HepG2 (cell line): ENCODE results near the gene SLC25A48. TPM values are rescaled to one million over a fixed set of nuclear protein-coding genes. Genes with fewer than 3 reads are reported as not detected.

ENCODE experiments used
- ATAC-seq: fragments of 200-7000 bp; cut with Tn5 transposase; 3 replicates; pipeline ENCODE4 v1.9.1; 2020; ENCODE audit warnings: mild to moderate bottlenecking, moderate library complexity
- BruUV-seq: library from RNA; stranded (reverse); fragments of 400-500 nt; replicated peaks from 2 replicates; lab custom pipeline; 2021; lab: Mats Ljungman, UMichigan
- CTCF ChIA-PET: fragments of 300-600 bp; formaldehyde crosslinking; extraction: SDS; loops from one replicate; lab custom pipeline; 2021; ENCODE audit warnings: low total read pairs, inconsistent platforms, low intra/inter-chr PET ratio; lab: Yijun Ruan, JAX
- POLR2A ChIA-PET: fragments of 350-600 bp; sonication (Branson Sonifier 250); formaldehyde crosslinking; loops from one replicate; lab custom pipeline; 2020; ENCODE audit warnings: antibody characterized with exemption, inconsistent platforms; lab: Yijun Ruan, JAX
- DNase-seq: peaks from one replicate; pipeline ENCODE4 v3.0.0-alpha.2; 2015; ENCODE audit warnings: low spot score
- FAIRE-seq: peaks from 3 replicates; lab custom pipeline; 2011; peaks lifted over from hg19 to GRCh38; lab: Jason Lieb, UNC
- H2AFZ ChIP-seq: one replicate; pipeline ENCODE4 v1.6.1; 2011; ENCODE audit warnings: low read length, inconsistent platforms
- H3K27ac ChIP-seq: fragments of 300-600 bp; 3 replicates; pipeline ENCODE4 v1.8.0; 2011; ENCODE audit warnings: mixed run types, mild to moderate bottlenecking, mixed read lengths, low read length, inconsistent platforms; ENCODE audit not compliant: insufficient read depth; ENCODE audit errors: extremely low read length
- H3K27me3 ChIP-seq, 2 experiments: fragments of 200-600 bp in 1 of 2; 2 replicates in 1 of 2; 3 replicates in 1 of 2; pipeline versions ENCODE4 v1.6.0 to v1.8.0; 2011; ENCODE audit warnings: low read length in 2 of 2, mild to moderate bottlenecking in 2 of 2, moderate library complexity in 2 of 2, inconsistent platforms in 1 of 2; ENCODE audit not compliant: insufficient read depth in 2 of 2, control insufficient read depth in 1 of 2
- H3K36me3 ChIP-seq, 2 experiments: fragments of 200-600 bp in 1 of 2; replicated peaks in 1 of 2; 2 replicates in 1 of 2; 3 replicates in 1 of 2; pipeline versions ENCODE4 v1.5.1 to v1.8.0; 2011; ENCODE audit warnings: low read length in 2 of 2, inconsistent platforms in 1 of 2; ENCODE audit not compliant: insufficient read depth in 2 of 2, control insufficient read depth in 1 of 2
- H3K4me1 ChIP-seq: 2 replicates; pipeline ENCODE4 v1.5.1; 2012; ENCODE audit warnings: low read length, inconsistent platforms; ENCODE audit not compliant: insufficient read depth
- H3K4me2 ChIP-seq: 2 replicates; pipeline ENCODE4 v1.6.0; 2011; ENCODE audit warnings: low read depth, low read length, inconsistent platforms
- H3K4me3 ChIP-seq, 3 experiments: fragments of 200-600 bp in 1 of 3; sonication (generic), shearing (Covaris generic) in 1 of 3; replicated peaks in 1 of 3; 2 replicates each; pipeline ENCODE4 v1.5.1; 2011 to 2016; ENCODE audit warnings: low read length in 3 of 3, inconsistent platforms in 2 of 3, low read depth in 2 of 3, mild to moderate bottlenecking in 2 of 3, control low read depth in 1 of 3, mixed read lengths in 1 of 3; ENCODE audit not compliant: insufficient read depth in 1 of 3
- H3K79me2 ChIP-seq: one replicate; pipeline ENCODE4 v1.6.1; 2011; ENCODE audit warnings: low read length, inconsistent platforms; ENCODE audit not compliant: insufficient read depth
- H3K9ac ChIP-seq: 2 replicates; pipeline ENCODE4 v1.6.0; 2011; ENCODE audit warnings: mild to moderate bottlenecking, low read depth, low read length, inconsistent platforms; ENCODE audit not compliant: insufficient read depth
- H3K9me3 ChIP-seq: 2 replicates; pipeline ENCODE4 v1.5.1; 2012; ENCODE audit warnings: mild to moderate bottlenecking, low read length
- H4K20me1 ChIP-seq: 2 replicates; pipeline ENCODE4 v1.6.0; 2011; ENCODE audit warnings: inconsistent platforms, mild to moderate bottlenecking, low read length, moderate library complexity; ENCODE audit not compliant: insufficient read depth
- DBP ChIP-seq: sonication (generic); formaldehyde crosslinking; IDR thresholded peaks from 2 replicates; pipeline ENCODE4 v1.4.0; 2020; ENCODE audit warnings: missing genetic modification reagents; ENCODE audit errors: not compliant biosample characterization
- HINFP ChIP-seq: sonication (generic); formaldehyde crosslinking; IDR thresholded peaks from 2 replicates; pipeline ENCODE4 v1.4.0; 2020; ENCODE audit warnings: low read depth, mild to moderate bottlenecking, missing genetic modification reagents
- HNF1A ChIP-seq, 2 experiments: sonication (generic) in 1 of 2; formaldehyde crosslinking in 1 of 2; IDR thresholded peaks; 2 replicates each; pipeline versions ENCODE4 v1.4.0 to v1.6.1; 2016 to 2020; ENCODE audit warnings: borderline replicate concordance in 1 of 2, low read depth in 1 of 2, mild to moderate bottlenecking in 1 of 2, missing genetic modification reagents in 1 of 2
- MTA1 ChIP-seq: sonication (generic); formaldehyde crosslinking; IDR thresholded peaks from 2 replicates; pipeline ENCODE4 v1.4.0; 2020; ENCODE audit warnings: missing genetic modification reagents, mild to moderate bottlenecking, borderline replicate concordance
- PAWR ChIP-seq: sonication (generic); formaldehyde crosslinking; IDR thresholded peaks from 2 replicates; pipeline ENCODE4 v1.4.0; 2020; ENCODE audit warnings: missing genetic modification reagents, mild to moderate bottlenecking, borderline replicate concordance
- SRSF9 ChIP-seq: fragments of 200-400 bp; formaldehyde crosslinking; IDR thresholded peaks from 2 replicates; pipeline ENCODE4 v1.6.1; 2018; ENCODE audit warnings: borderline replicate concordance, mild to moderate bottlenecking, low read depth, low read length; ENCODE audit not compliant: insufficient read depth, poor library complexity, severe bottlenecking
- TBL1XR1 ChIP-seq: fragments of 150-350 bp; IDR thresholded peaks from 2 replicates; pipeline ENCODE4 v1.6.1; 2014; ENCODE audit warnings: borderline replicate concordance, low read length; ENCODE audit not compliant: partially characterized antibody
- ZBTB33 ChIP-seq: sonication (generic); formaldehyde crosslinking; IDR thresholded peaks from 2 replicates; pipeline ENCODE4 v1.4.0; 2020; ENCODE audit warnings: missing genetic modification reagents
- ZNF512 ChIP-seq: sonication (generic); formaldehyde crosslinking; IDR thresholded peaks from 2 replicates; pipeline ENCODE4 v1.4.0; 2020; ENCODE audit warnings: mild to moderate bottlenecking, missing genetic modification reagents
- ZNF672 ChIP-seq: sonication (generic); formaldehyde crosslinking; IDR thresholded peaks from 2 replicates; pipeline ENCODE4 v1.8.1; 2022; ENCODE audit warnings: missing genetic modification reagents
- ZNF782 ChIP-seq: sonication (generic); formaldehyde crosslinking; IDR thresholded peaks from 2 replicates; pipeline ENCODE4 v1.4.0; 2020; ENCODE audit warnings: missing genetic modification reagents, mild to moderate bottlenecking, borderline replicate concordance
- WGBS: methylation state at CpG from one replicate; pipeline ENCODE4 v1.1.6; 2017; ENCODE audit warnings: low lambda C conversion rate; 5-methylcytosine and 5-hydroxymethylcytosine counted together
- in situ Hi-C: cut with HindIII; loops from 2 replicates; pipeline ENCODE4 v1.10.0; 2017; ENCODE audit warnings: low pct_unique_long_range_greater_than_20kb; ENCODE audit not compliant: extremely low pct_ligation_motif_present
- intact Hi-C: fragments of 100-400 bp; cut with micrococcal nuclease; formaldehyde crosslinking; loops from one replicate; pipeline ENCODE4 v1.10.0; 2022; ENCODE audit not compliant: unreplicated experiment
- polyA plus RNA-seq, 8 experiments: library from polyadenylated mRNA; depleted of rRNA in 3 of 8; stranded (reverse) in 7 of 8; unstranded in 1 of 8; fragments of >200 nt; fragmentation: Illumina TruSeq in 4 of 8; extraction: Trizol in 4 of 8; gene quantifications; 2 replicates each; pipeline versions ENCODE4 v1.2.1 to v1.2.3, GENCODE V29; 2011 to 2016; ENCODE audit warnings: low read depth in 4 of 8, missing spikeins in 1 of 8, mixed read lengths in 1 of 8; ENCODE audit not compliant: insufficient read depth in 1 of 8
- total RNA-seq, 5 experiments: library from RNA; depleted of rRNA; stranded (reverse); fragments of >200 nt; fragmentation: Illumina TruSeq; extraction: Trizol; gene quantifications; 2 replicates each; pipeline ENCODE4 v1.2.3, GENCODE V29; 2016; ENCODE audit warnings: low read depth in 1 of 5

SLC25A48 gene
- total and polyA plus RNA-seq, 2 of the 13 experiments (the other 11 are each of a cell fraction or from before 2014, with no cell fraction given) = 0.17 to 4.5 TPM

GRCh38 chr5:135824541-135825041, 9.9 kb upstream of the SLC25A48 start:
- H3K36me3 ChIP-seq = no peaks in the 10 kb centered on the region
- in situ Hi-C loops = no loop called here
- ATAC-seq (no peak), DNase-seq (no peak), FAIRE-seq (no peak)
- H3K4me2 ChIP-seq = no peak overlapping the region
- H2AFZ ChIP-seq = no peak overlapping the region
- POLR2A ChIA-PET = no interaction called here
- WGBS = 28% methylated on average over 3 of the region's 7 CpGs
- no peak overlapping the region for H3K27ac ChIP-seq
- no peaks in the 10 kb centered on the region for H3K9me3 ChIP-seq
- H3K27me3 ChIP-seq = peaks cover 0 to 48% of the 10 kb centered on the region in 2 experiments
- no peak overlapping the region for H3K9ac ChIP-seq
- H3K4me1 ChIP-seq = no peaks in the 10 kb centered on the region
- CTCF ChIA-PET = no interaction called here
- intact Hi-C loops = no loop called here
- H3K79me2 ChIP-seq = no peaks in the 10 kb centered on the region
- no peak overlapping the region for H3K4me3 ChIP-seq
- no TSS peak for BruUV-seq
- H4K20me1 ChIP-seq = no peaks in the 10 kb centered on the region
- no peak for TF ChIP-seq ZNF672 (CRISPR knock-in tag)
- TF ChIP-seq ZNF512 = no peak
- TF ChIP-seq HINFP = no peak
- no peak for TF ChIP-seq MTA1 (CRISPR knock-in tag)
- TF ChIP-seq SRSF9 = no peak
- TF ChIP-seq PAWR = no peak
- no peak for TF ChIP-seq TBL1XR1
- no peak for TF ChIP-seq HNF1A (IDR thresholded peaks at IDR 0.05; ENCODE audit: low read depth)
- TF ChIP-seq HNF1A (CRISPR knock-in tag; IDR thresholded peaks at IDR 0.05; ENCODE audit: borderline replicate concordance) = no peak
- TF ChIP-seq ZBTB33 = no peak
- TF ChIP-seq DBP (CRISPR knock-in tag) = no peak
- no peak for TF ChIP-seq ZNF782 (CRISPR knock-in tag)
